CD4-positive, alpha-beta T cell (primary cell): Measurements from ENCODE around the gene POU3F2. TPM values are rescaled to one million over a fixed set of nuclear protein-coding genes. Genes with fewer than 3 reads are reported as not detected.
A peak's percentile ranks its signal among the peaks of the same experiment; 100 is the strongest.

Experiments
- ATAC-seq: fragments of 200-7000 bp; cut with Tn5 transposase; one replicate; pipeline ENCODE4 v1.10.0; 2022; ENCODE audit warnings: mild to moderate bottlenecking; ENCODE audit not compliant: poor library complexity
- CTCF ChIA-PET: fragments of 350-600 bp; sonication (Branson Sonifier 250); formaldehyde crosslinking; loops from one replicate; lab custom pipeline; 2021; ENCODE audit warnings: antibody characterized with exemption, inconsistent platforms; lab: Charles Lee
- POLR2A ChIA-PET: fragments of 350-600 bp; sonication (Branson Sonifier 250); formaldehyde crosslinking; loops from one replicate; lab custom pipeline; 2021; ENCODE audit warnings: antibody characterized with exemption, inconsistent platforms; lab: Charles Lee
- DNase-seq, 14 experiments: peaks; one replicate each; pipeline ENCODE4 v3.0.0-alpha.2; 2013 to 2020; ENCODE audit warnings: mixed read lengths in 2 of 14
- H3K27ac ChIP-seq, 2 donors: one replicate each; pipeline versions ENCODE4 v1.5.1 to v1.7.0; 2013; ENCODE audit warnings: low read length in 2 of 2, low read depth in 1 of 2, mild to moderate bottlenecking in 1 of 2
- H3K27me3 ChIP-seq, 2 experiments: 1 replicate in 1 of 2; 2 replicates in 1 of 2; pipeline versions ENCODE4 v1.6.1 to v1.7.0; 2013; ENCODE audit warnings: low read length in 2 of 2, control low read depth in 1 of 2, mild to moderate bottlenecking in 1 of 2, moderate library complexity in 1 of 2; ENCODE audit not compliant: insufficient read depth in 2 of 2, control insufficient read depth in 1 of 2
- H3K36me3 ChIP-seq: one replicate; pipeline ENCODE4 v1.6.1; 2013; ENCODE audit warnings: low read length, control low read depth; ENCODE audit not compliant: insufficient read depth
- H3K4me1 ChIP-seq: one replicate; pipeline ENCODE4 v1.6.1; 2013; ENCODE audit warnings: low read length, control low read depth; ENCODE audit not compliant: insufficient read depth
- H3K4me3 ChIP-seq: one replicate; pipeline ENCODE4 v1.5.1; 2013; ENCODE audit warnings: mild to moderate bottlenecking, low read length, moderate library complexity
- H3K9me3 ChIP-seq, 2 experiments: 1 replicate in 1 of 2; 2 replicates in 1 of 2; pipeline versions ENCODE4 v1.6.1 to v1.7.0; 2013; ENCODE audit warnings: low read length in 2 of 2, mild to moderate bottlenecking in 2 of 2, control low read depth in 1 of 2, moderate library complexity in 1 of 2; ENCODE audit not compliant: control insufficient read depth in 1 of 2, insufficient read depth in 1 of 2
- H3K27ac Mint-ChIP-seq: one replicate; pipeline ENCODE4 v1.8.0; 2020; ENCODE audit warnings: mixed read lengths
- H3K27me3 Mint-ChIP-seq: one replicate; pipeline ENCODE4 v1.8.0; 2021; ENCODE audit warnings: mixed read lengths
- H3K36me3 Mint-ChIP-seq: one replicate; pipeline ENCODE4 v1.8.0; 2021; ENCODE audit warnings: low read depth, mixed read lengths
- H3K4me1 Mint-ChIP-seq: one replicate; pipeline ENCODE4 v1.8.0; 2021; ENCODE audit warnings: low read depth, mixed read lengths
- H3K4me3 Mint-ChIP-seq: one replicate; pipeline ENCODE4 v1.8.0; 2020; ENCODE audit warnings: mild to moderate bottlenecking, mixed read lengths
- H3K9me3 Mint-ChIP-seq: one replicate; pipeline ENCODE4 v1.8.0; 2020; ENCODE audit warnings: mixed read lengths
- CTCF ChIP-seq: fragments of 200-600 bp; IDR thresholded peaks from one replicate; pipeline ENCODE4 v1.8.0; 2022; ENCODE audit warnings: antibody characterized with exemption, mild to moderate bottlenecking
- intact Hi-C, 2 experiments: fragments of 100-400 bp; cut with DNase I in 1 of 2; cut with micrococcal nuclease in 1 of 2; formaldehyde crosslinking; loops; one replicate each; pipeline versions ENCODE4 v1.15.1 to v1.9.0; 2023 to 2025; cut with DNase I, micrococcal nuclease
- total RNA-seq, 174 experiments: library from RNA in 2 of 174; stranded (reverse) in 2 of 174; gene quantifications; one replicate each; pipeline ENCODE4 v1.2.3 and lab custom pipeline; 2021 to 2026

POU3F2 gene
- total RNA-seq, 2 experiments from 2014 or later: not detected

DNA sequence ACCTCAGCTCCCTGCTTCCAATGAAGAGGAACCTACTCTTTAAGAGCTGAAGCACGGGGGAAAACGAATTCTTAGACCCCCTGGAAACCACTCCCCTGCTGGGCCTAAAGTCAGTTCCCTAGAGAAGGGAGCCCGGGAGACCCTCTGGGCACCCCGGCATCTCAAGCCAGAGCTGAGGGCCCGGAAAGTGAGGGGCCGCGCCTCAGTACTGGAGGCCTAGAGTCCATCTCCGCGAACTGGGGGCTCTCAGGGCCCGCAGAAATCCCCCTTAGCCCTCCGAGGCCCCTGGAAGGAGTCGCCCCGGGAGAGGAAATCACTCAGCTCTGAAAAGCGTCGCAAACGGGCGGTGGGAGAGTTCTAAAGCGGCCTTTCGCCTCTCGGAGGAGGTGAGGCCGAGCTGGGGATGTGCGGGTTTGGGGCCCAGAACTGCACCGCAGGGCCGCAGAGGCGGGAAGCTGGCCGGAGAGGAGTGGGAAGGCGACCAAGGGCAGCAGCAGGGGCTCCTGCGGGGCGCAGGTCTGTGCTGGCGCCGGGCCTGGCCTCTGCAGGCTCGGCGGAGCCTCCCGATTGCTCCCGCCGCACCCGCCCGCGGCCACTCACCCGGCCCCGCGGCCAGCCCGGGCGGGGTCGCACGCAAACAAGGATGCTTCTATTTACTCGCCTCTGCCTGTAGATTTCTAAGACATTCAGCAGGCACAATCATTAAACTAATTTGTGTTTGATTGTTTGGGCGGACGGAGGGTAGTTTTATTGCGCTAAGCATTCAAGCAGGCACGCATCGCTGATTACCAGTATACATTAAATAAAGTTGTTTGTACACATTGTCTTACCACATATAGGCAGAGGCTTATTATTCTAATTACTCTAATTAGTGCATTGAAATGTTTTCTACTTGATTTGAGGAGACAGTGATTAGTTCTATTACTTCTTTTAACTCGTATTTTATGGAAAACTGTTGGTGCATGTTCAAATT lies 9.2 kb downstream of the POU3F2 start:
- H3K27ac Mint-ChIP-seq: no peak overlapping the region
- Histone ChIP-seq H3K27me3 (peaks cover 81 to 95% of the 10 kb centered on the region in 2 experiments), H3K9me3 (peaks cover 0 to 25% of the 10 kb centered on the region in 2 experiments), H3K4me1 (peaks cover 42% of the 10 kb centered on the region), H3K36me3 (no peaks in the 10 kb centered on the region), H3K27ac (no peak overlapping the region), H3K4me3 (no peak overlapping the region)
- H3K9me3 Mint-ChIP-seq: no peaks in the 10 kb centered on the region
- peaks cover 35% of the 10 kb centered on the region for H3K4me1 Mint-ChIP-seq
- intact Hi-C loops: loop anchor here (2.0 to 10.0 kb wide), 3 partner anchors 771 to 1657 kb away; partner anchors contain the start of gene MMS22L (in 1 of the 2)
- H3K4me3 Mint-ChIP-seq: no peak overlapping the region
- ATAC-seq: no peak
- no peak for TF ChIP-seq CTCF
- peaks cover 90% of the 10 kb centered on the region for H3K27me3 Mint-ChIP-seq
- POLR2A ChIA-PET: interaction anchor here (0.7 to 1.2 kb wide), 2 partner anchors 12 to 14 kb away, joined by 3 to 5 read pairs; no protein-coding TSS in a partner anchor
- CTCF ChIA-PET: no interaction called here
- no peaks in the 10 kb centered on the region for H3K36me3 Mint-ChIP-seq
- no peak for DNase-seq

DNA sequence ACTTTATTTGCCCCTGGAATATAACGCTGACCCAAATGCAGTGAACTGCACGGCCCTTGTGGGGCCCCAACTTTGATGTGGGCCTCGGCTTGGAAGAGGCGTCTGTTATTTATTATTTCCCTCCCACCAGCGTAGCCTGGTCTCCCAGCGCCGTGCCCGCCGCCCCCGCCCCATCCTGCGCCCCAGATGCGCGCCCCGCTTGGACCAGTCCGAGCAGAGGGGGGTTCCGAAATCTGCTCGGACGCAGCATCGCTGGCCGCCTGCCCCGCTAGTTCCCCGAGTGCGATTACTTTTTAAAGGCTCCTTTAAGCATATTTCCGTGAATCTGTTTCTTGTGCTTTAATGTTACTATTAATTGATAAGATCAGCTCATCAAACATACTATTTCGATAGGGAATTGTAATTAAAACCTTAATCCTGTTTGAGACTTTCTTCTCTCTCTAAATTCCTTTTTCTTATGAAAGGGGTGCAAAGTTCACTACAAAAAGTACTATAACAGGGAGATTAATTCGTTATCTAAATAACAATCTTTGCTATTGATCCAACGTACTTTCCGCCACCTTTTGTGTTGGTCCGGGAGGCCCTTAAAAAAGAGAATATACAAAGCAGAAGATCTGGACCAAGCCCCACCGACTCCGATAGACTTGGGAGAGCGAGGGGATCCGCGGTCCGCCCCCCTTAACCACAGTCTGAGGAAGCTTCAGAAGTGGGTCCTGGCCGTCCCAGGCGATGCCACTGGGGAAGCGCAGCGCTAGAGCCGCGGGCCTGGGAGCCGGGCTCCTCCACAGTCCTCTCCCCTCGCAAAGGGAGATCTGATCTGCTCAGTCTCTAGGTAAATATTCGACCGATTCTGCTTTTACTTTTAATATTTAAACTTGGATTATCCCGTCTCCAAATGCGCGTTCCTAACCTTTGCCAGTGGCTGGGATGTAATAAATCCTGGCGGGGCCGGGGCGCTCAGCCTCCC lies 10.2 kb downstream of the POU3F2 start:
- H3K27ac Mint-ChIP-seq: no peak overlapping the region
- ATAC-seq: no peak
- no peak overlapping the region for H3K4me3 ChIP-seq
- peaks cover 43% of the 10 kb centered on the region for H3K4me1 ChIP-seq
- no peaks in the 10 kb centered on the region for H3K9me3 Mint-ChIP-seq
- no peak for TF ChIP-seq CTCF
- no peaks in the 10 kb centered on the region for H3K36me3 ChIP-seq
- no peaks in the 10 kb centered on the region for H3K36me3 Mint-ChIP-seq
- intact Hi-C loops: loop anchor here (1.0 to 10.0 kb wide), 6 partner anchors 770 to 1777 kb away; partner anchors contain the start of gene MMS22L (in 1 of the 2)
- H3K4me1 Mint-ChIP-seq: peaks cover 35% of the 10 kb centered on the region
- POLR2A ChIA-PET: interaction anchor here (0.7 kb wide), 1 partner anchor 10 kb away, joined by 3 read pairs; the partner anchor contains the start of gene POU3F2
- H3K27ac ChIP-seq: no peak overlapping the region
- peaks cover 0 to 26% of the 10 kb centered on the region in 2 experiments for H3K9me3 ChIP-seq
- CTCF ChIA-PET: interaction anchor here (1.0 kb wide), 2 partner anchors 11 to 1351 kb away, joined by 3 read pairs; partner anchors contain the start of gene POU3F2
- H3K4me3 Mint-ChIP-seq: peak overlapping the region; percentile 54
- no peak for DNase-seq
- peaks cover 90% of the 10 kb centered on the region for H3K27me3 Mint-ChIP-seq
- peaks cover 87 to 93% of the 10 kb centered on the region in 2 experiments for H3K27me3 ChIP-seq
